Measurements from ENCODE around the gene MX2.

MX2 gene

GRCh38 chr21:41373253-41373652, 11.4 kb downstream of the MX2 start:
- DNase-seq (ENCODE audit: low read depth), result no peak
- no peak for TF ChIP-seq CTCF (conservative IDR thresholded peaks at IDR 0.05; ENCODE audit: low read length)
- H3K4me3 ChIP-seq (ENCODE audit: low read length), result no peak overlapping the region

- TF ChIP-seq CTCF (conservative IDR thresholded peaks at IDR 0.05; ENCODE audit: low read length), result no peak
- H3K4me3 ChIP-seq (ENCODE audit: low read length), result no peak overlapping the region
- no peak for DNase-seq (ENCODE audit: low read depth)
These were observed 11.9 kb downstream of the MX2 start for GRCh38 chr21:41373763-41374162.

- DNase-seq (ENCODE audit: low read depth), result no peak
- no peak overlapping the region for H3K4me3 ChIP-seq (ENCODE audit: low read length)
- no peak for TF ChIP-seq CTCF (conservative IDR thresholded peaks at IDR 0.05; ENCODE audit: low read length)
These were observed 12.4 kb downstream of the MX2 start for GRCh38 chr21:41374177-41374712.

- no peak for TF ChIP-seq CTCF (conservative IDR thresholded peaks at IDR 0.05; ENCODE audit: low read length)
- no peak for DNase-seq (ENCODE audit: low read depth)
- no peak overlapping the region for H3K4me3 ChIP-seq (ENCODE audit: low read length)
These were observed 13.2 kb downstream of the MX2 start for GRCh38 chr21:41374867-41375533.

- H3K4me3 ChIP-seq (ENCODE audit: low read length), result no peak overlapping the region
- no peak for TF ChIP-seq CTCF (conservative IDR thresholded peaks at IDR 0.05; ENCODE audit: low read length)
- no peak for DNase-seq (ENCODE audit: low read depth)
These were observed 14.0 kb downstream of the MX2 start for GRCh38 chr21:41375875-41376274.

- H3K4me3 ChIP-seq (ENCODE audit: low read length), result no peak overlapping the region
- TF ChIP-seq CTCF (conservative IDR thresholded peaks at IDR 0.05; ENCODE audit: low read length), result no peak
- DNase-seq (ENCODE audit: low read depth), result no peak
These were observed 15.9 kb downstream of the MX2 start for GRCh38 chr21:41377715-41378114.

GRCh38 chr21:41378849-41379248, 17.0 kb downstream of the MX2 start:
- no peak for TF ChIP-seq CTCF (conservative IDR thresholded peaks at IDR 0.05; ENCODE audit: low read length)
- H3K4me3 ChIP-seq (ENCODE audit: low read length), result no peak overlapping the region
- DNase-seq (ENCODE audit: low read depth), result no peak
